Duodenal mucosa (tissue), 2 donors: Measurements from ENCODE around the gene NELFB.
A peak's percentile ranks its signal among the peaks of the same experiment; 100 is the strongest.

Source experiments
- H3K27ac ChIP-seq: one replicate; pipeline ENCODE4 v1.7.0; 2013; ENCODE audit warnings: low read depth, low read length
- H3K27me3 ChIP-seq, 2 donors: one replicate each; pipeline ENCODE4 v1.7.0; 2013; ENCODE audit warnings: low read length in 2 of 2, control low read depth in 1 of 2; ENCODE audit not compliant: insufficient read depth in 2 of 2, control insufficient read depth in 1 of 2
- H3K36me3 ChIP-seq, 2 donors: one replicate each; pipeline ENCODE4 v1.7.0; 2013; ENCODE audit warnings: low read length in 2 of 2, control low read depth in 1 of 2; ENCODE audit not compliant: insufficient read depth in 2 of 2, control insufficient read depth in 1 of 2
- H3K4me1 ChIP-seq, 2 donors: one replicate each; pipeline ENCODE4 v1.7.0; 2013; ENCODE audit warnings: low read length in 2 of 2, control low read depth in 1 of 2; ENCODE audit not compliant: insufficient read depth in 2 of 2, control insufficient read depth in 1 of 2
- H3K4me3 ChIP-seq, 2 donors: one replicate each; pipeline ENCODE4 v1.7.0; 2013; ENCODE audit warnings: low read length in 2 of 2, low read depth in 1 of 2
- H3K9ac ChIP-seq, 2 donors: one replicate each; pipeline ENCODE4 v1.7.0; 2013; ENCODE audit warnings: low read length in 2 of 2, low read depth in 1 of 2
- H3K9me3 ChIP-seq, 2 donors: one replicate each; pipeline ENCODE4 v1.7.0; 2013; ENCODE audit warnings: low read length in 2 of 2, control low read depth in 1 of 2; ENCODE audit not compliant: control insufficient read depth in 1 of 2

NELFB gene

GRCh38 chr9:137278061-137278701 lies 23.1 kb downstream of the NELFB start:
- H3K4me1 ChIP-seq: peaks cover 31 to 49% of the 10 kb centered on the region in 2 donors
- peak overlapping the region; percentile 78 to 81 for H3K4me3 ChIP-seq
- H3K9ac ChIP-seq: peak overlapping the region; percentile 87 to 93
- H3K27me3 ChIP-seq: no peaks in the 10 kb centered on the region
- no peaks in the 10 kb centered on the region for H3K9me3 ChIP-seq
- peak overlapping the region; percentile 87 for H3K27ac ChIP-seq
- peaks cover 0 to 13% of the 10 kb centered on the region in 2 donors for H3K36me3 ChIP-seq

- Histone ChIP-seq H3K27ac (no peak overlapping the region), H3K36me3 (peaks cover 0 to 10% of the 10 kb centered on the region in 2 donors), H3K9ac (peak overlapping the region in 1 of 2 donors; percentile 93), H3K9me3 (no peaks in the 10 kb centered on the region), H3K4me3 (peak overlapping the region; percentile 78 to 81), H3K27me3 (no peaks in the 10 kb centered on the region), H3K4me1 (peaks cover 28 to 45% of the 10 kb centered on the region in 2 donors)
Measured at GRCh38 chr9:137278721-137279711, 23.9 kb downstream of the NELFB start.

DNA sequence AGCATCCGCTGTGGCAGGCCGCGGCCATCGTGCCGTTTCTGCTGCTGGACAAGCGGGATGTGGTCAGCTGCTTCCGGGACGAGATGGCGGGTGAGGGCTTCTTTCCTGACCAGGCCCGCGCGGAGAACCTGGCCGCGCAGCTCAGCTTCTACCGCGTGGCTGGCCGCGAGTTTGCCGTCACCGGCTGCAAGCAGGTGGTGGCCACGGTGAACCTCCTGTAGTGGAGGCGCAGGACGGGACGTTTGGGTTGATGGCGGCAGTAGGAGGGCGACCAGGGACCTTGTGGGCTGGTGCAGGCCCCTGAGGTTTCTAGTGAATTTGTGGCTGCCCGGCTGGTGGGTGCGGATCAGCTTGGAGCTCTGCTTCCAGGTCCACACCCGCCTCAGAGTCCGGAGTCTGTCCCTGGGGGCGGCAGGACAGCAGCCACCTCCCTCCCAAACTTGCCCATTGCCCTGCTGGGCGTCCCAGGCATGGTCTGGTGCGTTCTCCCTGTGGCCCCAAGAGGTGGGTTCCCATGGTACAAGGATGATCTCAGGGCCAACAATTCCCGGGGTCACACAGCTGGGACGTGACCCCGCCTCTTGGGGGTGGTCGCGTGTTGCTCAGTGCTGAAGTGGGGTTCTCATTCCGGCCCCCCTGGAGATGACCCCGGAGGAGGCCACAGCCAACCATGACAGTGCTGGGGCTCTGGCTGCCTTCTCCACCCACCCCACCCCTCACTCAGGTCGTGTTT lies 24.8 kb downstream of the NELFB start:
- H3K9me3 ChIP-seq: no peaks in the 10 kb centered on the region
- H3K4me1 ChIP-seq: peaks cover 21 to 37% of the 10 kb centered on the region in 2 donors
- no peak overlapping the region for H3K9ac ChIP-seq
- H3K36me3 ChIP-seq: peaks cover 0 to 10% of the 10 kb centered on the region in 2 donors
- no peaks in the 10 kb centered on the region for H3K27me3 ChIP-seq
- no peak overlapping the region for H3K27ac ChIP-seq
- H3K4me3 ChIP-seq: no peak overlapping the region

- no peaks in the 10 kb centered on the region for H3K27me3 ChIP-seq
Measured at GRCh38 chr9:137280474-137281344, 25.6 kb downstream of the NELFB start.

DNA sequence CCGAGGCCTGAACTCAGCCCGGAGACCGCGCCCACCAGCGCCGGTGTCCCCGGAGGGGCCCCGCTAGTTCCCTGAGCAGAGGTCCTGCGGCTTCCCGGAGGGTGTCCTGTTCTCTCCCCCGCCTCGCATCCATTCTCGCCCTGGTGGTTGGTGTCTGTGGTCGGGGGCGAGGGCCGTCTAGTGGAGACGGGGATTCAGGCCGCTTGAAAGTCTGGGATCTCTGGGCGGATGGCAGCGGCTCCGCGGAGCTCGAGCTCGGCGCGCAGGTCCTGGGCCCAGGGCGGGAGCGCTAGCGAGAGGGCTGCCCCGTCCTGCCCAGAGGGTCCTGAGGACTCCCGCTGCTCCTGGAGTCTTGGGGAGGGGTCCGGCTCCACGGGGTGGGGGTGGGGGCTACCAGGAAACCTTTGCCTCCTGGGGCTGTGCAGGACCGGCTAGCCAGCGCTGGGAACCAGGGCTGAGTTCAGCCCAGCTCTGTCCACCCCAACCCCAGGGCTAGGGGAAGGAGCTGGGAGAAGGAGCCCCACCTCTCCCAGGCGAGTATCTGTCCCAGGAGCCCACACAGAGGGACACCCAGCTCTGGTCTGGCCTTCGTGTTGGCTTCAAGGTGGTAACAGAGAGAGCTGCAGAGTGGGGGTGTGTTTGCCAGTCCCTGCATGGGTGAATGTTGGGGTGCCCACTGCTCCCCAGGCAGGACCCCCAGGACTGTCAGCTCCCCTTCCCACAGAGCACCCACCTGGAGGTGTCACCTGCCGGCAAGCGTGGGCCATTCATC lies 26.4 kb downstream of the NELFB start:
- H3K36me3 ChIP-seq: peaks cover 0 to 10% of the 10 kb centered on the region in 2 donors
- no peak overlapping the region for H3K9ac ChIP-seq
- H3K4me1 ChIP-seq: peaks cover 9 to 22% of the 10 kb centered on the region in 2 donors
- no peaks in the 10 kb centered on the region for H3K9me3 ChIP-seq
- no peak overlapping the region for H3K27ac ChIP-seq
- H3K27me3 ChIP-seq: no peaks in the 10 kb centered on the region
- no peak overlapping the region for H3K4me3 ChIP-seq

More at GRCh38 chr9:137280474-137281344, 25.6 kb downstream of the NELFB start:
- H3K27ac ChIP-seq: no peak overlapping the region
- H3K9ac ChIP-seq: no peak overlapping the region
- peaks cover 17 to 30% of the 10 kb centered on the region in 2 donors for H3K4me1 ChIP-seq
- H3K4me3 ChIP-seq: no peak overlapping the region
- H3K36me3 ChIP-seq: peaks cover 0 to 10% of the 10 kb centered on the region in 2 donors
- no peaks in the 10 kb centered on the region for H3K9me3 ChIP-seq

DNA sequence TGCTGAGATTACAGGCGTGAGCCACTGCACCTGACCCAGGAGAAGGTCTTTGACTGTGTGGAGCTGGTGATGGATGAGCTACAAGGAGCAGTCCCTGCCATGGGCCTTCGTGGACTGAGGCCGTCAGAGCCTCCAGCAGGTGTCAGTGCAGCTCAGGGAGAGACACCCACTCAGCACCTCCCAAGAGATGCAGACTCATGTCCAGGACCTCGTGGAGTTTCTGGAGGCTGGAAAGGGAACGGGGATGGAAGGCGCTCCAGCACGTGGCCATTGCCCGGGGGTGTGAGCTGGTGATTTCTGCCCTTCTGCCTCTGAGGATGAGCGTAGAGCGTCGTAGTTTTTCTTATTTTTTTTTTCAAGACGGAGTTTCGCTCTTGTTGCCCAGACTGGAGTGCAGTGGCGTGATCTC lies 31.9 kb downstream of the NELFB start:
- no peak overlapping the region for H3K4me3 ChIP-seq
- H3K27me3 ChIP-seq: no peaks in the 10 kb centered on the region
- H3K9ac ChIP-seq: no peak overlapping the region

DNA sequence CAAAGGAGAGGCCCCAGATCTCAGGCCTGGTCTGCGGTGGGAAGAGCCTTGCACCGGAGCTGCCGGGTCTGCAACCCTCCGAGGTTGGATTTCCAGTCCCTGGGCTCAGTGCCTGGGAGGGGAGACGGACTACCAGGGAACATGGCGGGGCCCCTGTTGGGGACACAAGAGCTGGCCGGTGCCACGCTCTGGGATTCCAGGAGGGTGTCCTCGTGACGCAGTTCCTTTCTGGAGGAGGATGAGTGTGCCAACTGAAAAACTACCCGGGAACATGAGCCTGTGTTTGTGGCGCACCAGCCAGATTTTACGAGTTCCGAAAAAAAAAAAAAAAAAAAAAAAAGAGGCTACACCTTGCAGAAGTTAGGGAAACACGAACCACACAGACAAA lies 38.0 kb downstream of the NELFB start:
- Histone ChIP-seq H3K9me3 (no peaks in the 10 kb centered on the region), H3K27me3 (peaks cover 5 to 8% of the 10 kb centered on the region in 2 donors), H3K36me3 (no peaks in the 10 kb centered on the region), H3K4me3 (peak overlapping the region in 1 of 2 donors; percentile 2), H3K27ac (peak overlapping the region; percentile 71), H3K4me1 (peaks cover 25 to 30% of the 10 kb centered on the region in 2 donors), H3K9ac (peak overlapping the region; percentile 6 to 66)

More for the DNA sequence above, 31.9 kb downstream of the NELFB start:
- Histone ChIP-seq H3K27ac (no peak overlapping the region), H3K9me3 (no peaks in the 10 kb centered on the region), H3K36me3 (no peaks in the 10 kb centered on the region), H3K4me1 (no peaks in the 10 kb centered on the region)

DNA sequence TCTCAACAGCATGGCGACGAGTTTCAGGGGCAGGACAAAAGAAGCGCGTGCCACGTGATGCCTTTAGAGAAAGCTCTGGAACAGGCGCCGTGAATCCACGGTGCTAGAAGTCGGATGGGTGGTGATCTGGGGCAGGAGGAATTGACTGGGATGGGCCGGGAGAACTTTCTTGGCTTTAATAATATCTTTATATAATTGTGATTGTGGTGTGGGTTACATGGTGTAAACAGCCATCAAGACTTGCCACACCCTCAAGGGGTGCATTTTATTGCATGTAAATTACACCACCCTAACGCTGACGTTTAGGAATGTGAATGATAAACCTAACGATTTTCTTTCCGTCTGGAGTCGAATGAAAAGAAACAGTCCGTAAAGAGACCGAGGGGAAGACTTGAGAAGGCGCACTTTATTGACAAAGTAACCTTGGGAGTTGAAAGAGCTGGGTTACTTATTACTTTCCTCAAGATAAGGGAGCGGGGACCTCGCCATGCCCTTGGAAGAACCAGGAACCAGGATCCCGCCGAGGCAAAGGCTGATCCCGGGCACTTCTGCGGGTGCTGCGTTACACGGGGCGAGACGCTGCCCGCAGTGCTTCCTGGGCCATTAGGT lies 38.5 kb downstream of the NELFB start:
- H3K9ac ChIP-seq: peak overlapping the region; percentile 6 to 66
- H3K4me3 ChIP-seq: peak overlapping the region; percentile 2
- H3K36me3 ChIP-seq: no peaks in the 10 kb centered on the region
- peaks cover 25 to 35% of the 10 kb centered on the region in 2 donors for H3K4me1 ChIP-seq
- H3K9me3 ChIP-seq: no peaks in the 10 kb centered on the region
- H3K27ac ChIP-seq: peak overlapping the region; percentile 90
- H3K27me3 ChIP-seq: peaks cover 8 to 9% of the 10 kb centered on the region in 2 donors
